B cell (primary cell): ENCODE measurements around the gene ABCC3. TPM values are rescaled to one million over a fixed set of nuclear protein-coding genes. Genes with fewer than 3 reads are reported as not detected.

Source experiments
- ATAC-seq: fragments of 200-7000 bp; cut with Tn5 transposase; one replicate; pipeline ENCODE4 v1.10.0; 2021; ENCODE audit warnings: low read depth, mild to moderate bottlenecking, moderate number of reproducible peaks, moderate library complexity
- CTCF ChIA-PET: fragments of 350-600 bp; sonication (Branson Sonifier 250); formaldehyde crosslinking; loops from one replicate; lab custom pipeline; 2021; ENCODE audit warnings: antibody characterized with exemption, inconsistent platforms; lab: Charles Lee
- POLR2A ChIA-PET: fragments of 350-600 bp; sonication (Branson Sonifier 250); formaldehyde crosslinking; loops from one replicate; lab custom pipeline; 2021; ENCODE audit warnings: antibody characterized with exemption; lab: Charles Lee
- DNase-seq: peaks from one replicate; pipeline ENCODE4 v3.0.0; 2013
- H2AFZ ChIP-seq: 2 replicates; pipeline ENCODE4 v1.6.1; 2012; ENCODE audit warnings: mild to moderate bottlenecking, low read depth, low read length; ENCODE audit not compliant: insufficient read depth, poor library complexity, severe bottlenecking
- H3K27ac ChIP-seq, 2 donors: 1 replicate in 1 of 2; 2 replicates in 1 of 2; pipeline ENCODE4 v1.5.1; 2012 to 2013; ENCODE audit warnings: low read length in 2 of 2, mild to moderate bottlenecking in 2 of 2, moderate library complexity in 1 of 2
- H3K27me3 ChIP-seq, 4 experiments: fragments of 200-600 bp in 1 of 4; sonication (generic) in 1 of 4; replicated peaks in 1 of 4; 1 replicate in 2 of 4; 2 replicates in 2 of 4; pipeline versions ENCODE4 v1.6.1 to v1.7.0; 2013 to 2016; ENCODE audit warnings: low read length in 3 of 4, mild to moderate bottlenecking in 2 of 4, mixed read lengths in 1 of 4, moderate library complexity in 1 of 4; ENCODE audit not compliant: insufficient read depth in 4 of 4, control insufficient read depth in 3 of 4; ENCODE audit errors: control extremely low read depth in 1 of 4
- H3K36me3 ChIP-seq, 2 experiments: replicated peaks in 1 of 2; 1 replicate in 1 of 2; 2 replicates in 1 of 2; pipeline versions ENCODE4 v1.6.1 to v1.7.1; 2013; ENCODE audit warnings: low read length in 1 of 2; ENCODE audit not compliant: insufficient read depth in 2 of 2, control insufficient read depth in 1 of 2; ENCODE audit errors: control extremely low read depth in 1 of 2, extremely low read depth in 1 of 2
- H3K4me1 ChIP-seq, 2 donors: fragments of 200-600 bp in 1 of 2; sonication (generic) in 1 of 2; 1 replicate in 1 of 2; 2 replicates in 1 of 2; pipeline versions ENCODE4 v1.5.1 to v1.6.1; 2013 to 2017; ENCODE audit warnings: low read length in 2 of 2; ENCODE audit not compliant: control insufficient read depth in 2 of 2, insufficient read depth in 2 of 2
- H3K4me2 ChIP-seq: replicated peaks from 2 replicates; pipeline ENCODE3; 2012; ENCODE audit warnings: mild to moderate bottlenecking, low read depth, low read length; ENCODE audit not compliant: poor library complexity, severe bottlenecking
- H3K4me3 ChIP-seq, 5 experiments: fragments of 200-600 bp in 1 of 5; sonication (generic) in 1 of 5; 1 replicate in 3 of 5; 2 replicates in 2 of 5; pipeline versions ENCODE4 v1.5.1 to v1.7.0; 2011 to 2016; ENCODE audit warnings: low read length in 4 of 5, mild to moderate bottlenecking in 4 of 5, low read depth in 2 of 5, control low read depth in 1 of 5, moderate library complexity in 1 of 5; ENCODE audit not compliant: insufficient read depth in 1 of 5; ENCODE audit errors: control extremely low read depth in 1 of 5, extremely low read depth in 1 of 5
- H3K79me2 ChIP-seq: fragments of 200-600 bp; sonication (generic); one replicate; pipeline ENCODE4 v1.6.0; 2016; ENCODE audit warnings: low read length; ENCODE audit not compliant: control insufficient read depth, insufficient read depth
- H3K9ac ChIP-seq: fragments of 200-600 bp; sonication (generic); 2 replicates; pipeline ENCODE4 v1.6.1; 2017; ENCODE audit warnings: mild to moderate bottlenecking, low read length, moderate library complexity
- H3K9me3 ChIP-seq, 3 donors: one replicate each; pipeline versions ENCODE4 v1.6.1 to v1.7.1; 2013; ENCODE audit warnings: low read length in 2 of 3; ENCODE audit not compliant: control insufficient read depth in 2 of 3, insufficient read depth in 1 of 3; ENCODE audit errors: control extremely low read depth in 1 of 3
- H4K20me1 ChIP-seq: 2 replicates; pipeline ENCODE4 v1.6.0; 2012; ENCODE audit warnings: mild to moderate bottlenecking, low read length; ENCODE audit not compliant: insufficient read depth, control insufficient read depth, poor library complexity, severe bottlenecking
- H3K27ac Mint-ChIP-seq: one replicate; pipeline ENCODE4 v1.8.0; 2021; ENCODE audit warnings: mixed read lengths
- H3K27me3 Mint-ChIP-seq: one replicate; pipeline ENCODE4 v1.8.0; 2021; ENCODE audit warnings: mixed read lengths
- H3K4me1 Mint-ChIP-seq: one replicate; pipeline ENCODE4 v1.8.0; 2021; ENCODE audit warnings: mixed read lengths
- H3K4me3 Mint-ChIP-seq: one replicate; pipeline ENCODE4 v1.8.0; 2021; ENCODE audit warnings: mixed read lengths
- H3K9me3 Mint-ChIP-seq: one replicate; pipeline ENCODE4 v1.8.0; 2022; ENCODE audit warnings: mixed read lengths; ENCODE audit not compliant: insufficient read depth
- CTCF ChIP-seq: fragments of 200-600 bp; IDR thresholded peaks from one replicate; pipeline ENCODE4 v1.8.0; 2022; ENCODE audit warnings: antibody characterized with exemption, mild to moderate bottlenecking
- EZH2 ChIP-seq: IDR thresholded peaks from 2 replicates; pipeline ENCODE4 v1.6.1; 2012; ENCODE audit warnings: borderline replicate concordance, low read depth, mild to moderate bottlenecking, moderate library complexity, low read length; ENCODE audit not compliant: insufficient read depth, poor library complexity, severe bottlenecking
- whole genome bisulfite sequencing: methylation state at CpG from one replicate; pipeline ENCODE4 v1.1.5; 2013; ENCODE audit warnings: missing lambda C conversion rate; ENCODE audit not compliant: insufficient coverage; 5-methylcytosine and 5-hydroxymethylcytosine counted together
- intact Hi-C: fragments of 100-400 bp; cut with micrococcal nuclease; formaldehyde crosslinking; loops from one replicate; pipeline ENCODE4 v1.10.0; 2022
- polyA plus RNA-seq: library from polyadenylated mRNA; depleted of rRNA; stranded (reverse); fragments of >200 nt; gene quantifications from 2 replicates; pipeline ENCODE4 v1.2.3, GENCODE V29; 2012
- total RNA-seq, 2 donors: library from RNA; stranded (reverse); fragments of 120-200 nt in 1 of 2; gene quantifications; 1 replicate in 1 of 2; 2 replicates in 1 of 2; pipeline versions ENCODE4 v1.2.3 to v1.2.4, GENCODE V29; 2013 to 2022

Gene ABCC3
- total and polyA plus RNA-seq, 2 donors (not counting 1 experiment from before 2014, with no cell fraction given) = 0.05 to 0.60 TPM

GRCh38 chr17:50630524-50631194 lies 4.0 kb upstream of the ABCC3 start:
- intact Hi-C loops = no loop called here
- peak; percentile 59 for ATAC-seq
- peaks cover 56% of the 10 kb centered on the region for H3K27me3 Mint-ChIP-seq

More at GRCh38 chr17:50630524-50631194, 4.0 kb upstream of the ABCC3 start:
- Mint-ChIP-seq H3K4me1 (peaks cover 7% of the 10 kb centered on the region), H3K27ac (no peak overlapping the region), H3K4me3 (no peak overlapping the region), H3K9me3 (no peaks in the 10 kb centered on the region)
- H3K79me2 ChIP-seq = no peaks in the 10 kb centered on the region
- peaks cover 10 to 12% of the 10 kb centered on the region in 2 donors for H3K4me1 ChIP-seq
- H3K36me3 ChIP-seq = no peaks in the 10 kb centered on the region
- peak; percentile 71 for TF ChIP-seq CTCF
- no peak for TF ChIP-seq EZH2
- H3K9ac ChIP-seq = no peak overlapping the region
- 48% methylated on average over 7 of the region's 7 CpGs for WGBS
- H3K9me3 ChIP-seq = no peaks in the 10 kb centered on the region
- no peak overlapping the region for H2AFZ ChIP-seq
- H3K27me3 ChIP-seq = peaks cover 0 to 74% (median 8%) of the 10 kb centered on the region in 4 experiments
- ChIA-PET POLR2A (no interaction called here), CTCF (interaction anchor here (0.7 to 1.7 kb wide), 7 partner anchors 8 to 89 kb away, joined by 3 to 6 read pairs (median 3); partner anchors contain the start of gene SPATA20)
- no peak overlapping the region for H3K4me3 ChIP-seq
- H3K27ac ChIP-seq = no peak overlapping the region
- no peak overlapping the region for H3K4me2 ChIP-seq
- H4K20me1 ChIP-seq = no peaks in the 10 kb centered on the region
- DNase-seq = peak; percentile 62
